Stimulated activated CD8-positive, alpha-beta memory T cell treated with anti-CD3 and anti-CD28 coated beads, Interleukin-7, amount 100 ng/mL, for 1 hour (primary cell): ENCODE measurements around the gene USP30.
"Not testable (repeated sequence)": the region's sequence is repeated elsewhere in the genome, so short reads cannot be mapped to it uniquely, and the experiment has no call there.

Experiments
- DNase-seq, 2 donors: peaks; one replicate each; pipeline ENCODE4 v3.0.0-alpha.2; 2020; ENCODE audit warnings: low read depth in 2 of 2

The USP30 gene, protein sequence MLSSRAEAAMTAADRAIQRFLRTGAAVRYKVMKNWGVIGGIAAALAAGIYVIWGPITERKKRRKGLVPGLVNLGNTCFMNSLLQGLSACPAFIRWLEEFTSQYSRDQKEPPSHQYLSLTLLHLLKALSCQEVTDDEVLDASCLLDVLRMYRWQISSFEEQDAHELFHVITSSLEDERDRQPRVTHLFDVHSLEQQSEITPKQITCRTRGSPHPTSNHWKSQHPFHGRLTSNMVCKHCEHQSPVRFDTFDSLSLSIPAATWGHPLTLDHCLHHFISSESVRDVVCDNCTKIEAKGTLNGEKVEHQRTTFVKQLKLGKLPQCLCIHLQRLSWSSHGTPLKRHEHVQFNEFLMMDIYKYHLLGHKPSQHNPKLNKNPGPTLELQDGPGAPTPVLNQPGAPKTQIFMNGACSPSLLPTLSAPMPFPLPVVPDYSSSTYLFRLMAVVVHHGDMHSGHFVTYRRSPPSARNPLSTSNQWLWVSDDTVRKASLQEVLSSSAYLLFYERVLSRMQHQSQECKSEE

DNA sequence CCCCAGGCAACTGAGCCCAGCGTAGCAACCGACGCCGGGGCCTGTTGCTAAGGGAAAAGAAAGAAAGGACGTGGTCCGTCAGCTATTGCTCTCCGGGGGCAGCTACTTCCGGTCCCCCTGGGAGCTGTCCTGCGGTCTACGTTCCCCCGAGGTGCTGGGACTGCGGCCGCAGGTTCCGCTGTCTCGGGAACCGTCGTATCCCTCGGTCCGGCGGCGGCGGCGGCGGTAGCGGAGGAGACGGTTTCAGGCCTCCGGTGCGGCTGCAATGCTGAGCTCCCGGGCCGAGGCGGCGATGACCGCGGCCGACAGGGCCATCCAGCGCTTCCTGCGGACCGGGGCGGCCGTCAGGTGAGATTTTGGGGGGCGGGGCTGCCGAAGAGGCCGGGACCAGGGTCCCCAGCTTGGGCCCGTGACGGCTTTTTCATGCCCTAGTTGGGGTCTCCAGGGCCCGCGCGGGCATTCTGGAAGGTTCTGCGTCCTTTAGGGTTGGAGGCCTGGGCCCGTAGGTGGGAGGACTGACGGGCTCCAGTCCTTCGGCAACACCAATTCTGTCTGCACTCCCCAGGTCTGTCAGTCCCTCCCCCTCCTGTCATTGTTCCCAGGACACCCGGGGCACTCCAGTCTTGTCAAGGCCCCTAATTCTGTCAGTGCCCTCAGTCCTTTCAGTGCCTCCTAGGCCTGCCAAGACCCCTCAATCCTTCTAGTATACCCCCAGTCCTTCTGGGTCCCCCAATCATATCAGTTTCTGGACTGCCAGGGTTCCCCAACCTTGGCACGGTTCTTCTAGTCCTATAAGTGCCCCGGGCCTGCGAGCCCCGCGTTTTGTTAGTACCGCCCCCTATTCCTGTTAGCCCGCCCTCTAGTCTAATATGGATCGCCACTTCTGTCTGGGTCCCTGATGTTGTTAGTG, at the start of gene USP30:
TSS of gene USP30 (plus strand) at position 163 of the 910 bp plus-strand sequence. CDS start at position 266, 103 bp downstream.
- peak; percentile 72 to 73 for DNase-seq

DNA sequence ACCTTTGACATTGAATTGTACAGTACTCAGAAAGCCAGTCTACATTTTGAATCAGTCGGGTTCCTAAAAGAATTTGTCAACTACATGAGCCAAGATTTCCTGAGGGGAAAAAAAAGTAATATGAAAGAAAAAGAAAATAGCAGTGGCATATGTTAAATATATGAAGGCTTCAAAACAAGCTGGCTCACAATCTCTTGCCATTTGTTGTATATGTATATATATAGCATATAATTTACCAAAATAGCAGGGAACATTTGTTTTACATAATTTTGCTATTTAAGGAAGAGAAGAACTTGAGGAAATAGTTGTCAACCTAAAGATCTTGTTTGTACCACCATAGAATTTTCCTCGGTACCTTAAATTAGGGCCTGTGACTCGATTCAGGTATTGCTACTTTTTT, 48.4 kb upstream of the USP30 start:
- DNase-seq: no peak

DNA sequence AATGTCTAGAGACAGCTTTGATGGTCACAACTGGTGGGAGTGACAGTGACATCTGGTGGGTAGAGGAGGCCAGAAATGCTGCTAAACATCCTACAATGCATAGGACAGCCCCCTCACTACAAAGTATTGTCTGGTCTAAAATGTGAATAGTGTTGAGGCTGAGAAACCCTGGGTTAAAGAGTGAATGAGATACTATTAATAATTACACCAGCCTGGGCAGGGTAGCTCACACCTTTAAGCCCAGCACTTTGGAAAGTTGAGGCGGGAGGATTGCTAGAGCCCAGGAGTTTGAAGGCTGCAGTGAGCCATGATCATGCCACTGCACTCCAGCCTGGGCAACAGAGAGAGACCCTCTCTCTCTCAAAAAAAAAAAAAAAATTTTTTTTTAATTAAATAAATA, 42.6 kb upstream of the USP30 start:
- no peak for DNase-seq

DNA sequence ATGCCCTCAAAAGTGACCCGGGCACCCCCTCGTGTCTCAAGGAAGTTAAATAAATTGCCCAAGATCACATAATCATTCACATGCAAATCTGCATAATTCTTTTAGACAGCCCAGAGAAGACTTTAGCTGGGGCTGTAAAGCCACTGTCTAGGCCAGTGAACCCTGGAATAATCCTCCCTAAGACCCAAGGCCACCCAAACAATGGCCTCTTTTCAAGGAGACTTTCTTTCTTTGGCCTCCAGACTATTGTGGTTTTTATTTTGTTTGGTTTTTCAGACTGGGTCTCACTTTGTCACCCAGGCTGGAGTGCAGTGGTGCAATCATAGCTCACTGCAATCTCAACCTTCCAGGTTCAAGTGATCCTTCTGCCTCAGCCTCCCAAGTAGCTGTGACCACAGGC, 42.1 kb upstream of the USP30 start:
- no peak for DNase-seq

DNA sequence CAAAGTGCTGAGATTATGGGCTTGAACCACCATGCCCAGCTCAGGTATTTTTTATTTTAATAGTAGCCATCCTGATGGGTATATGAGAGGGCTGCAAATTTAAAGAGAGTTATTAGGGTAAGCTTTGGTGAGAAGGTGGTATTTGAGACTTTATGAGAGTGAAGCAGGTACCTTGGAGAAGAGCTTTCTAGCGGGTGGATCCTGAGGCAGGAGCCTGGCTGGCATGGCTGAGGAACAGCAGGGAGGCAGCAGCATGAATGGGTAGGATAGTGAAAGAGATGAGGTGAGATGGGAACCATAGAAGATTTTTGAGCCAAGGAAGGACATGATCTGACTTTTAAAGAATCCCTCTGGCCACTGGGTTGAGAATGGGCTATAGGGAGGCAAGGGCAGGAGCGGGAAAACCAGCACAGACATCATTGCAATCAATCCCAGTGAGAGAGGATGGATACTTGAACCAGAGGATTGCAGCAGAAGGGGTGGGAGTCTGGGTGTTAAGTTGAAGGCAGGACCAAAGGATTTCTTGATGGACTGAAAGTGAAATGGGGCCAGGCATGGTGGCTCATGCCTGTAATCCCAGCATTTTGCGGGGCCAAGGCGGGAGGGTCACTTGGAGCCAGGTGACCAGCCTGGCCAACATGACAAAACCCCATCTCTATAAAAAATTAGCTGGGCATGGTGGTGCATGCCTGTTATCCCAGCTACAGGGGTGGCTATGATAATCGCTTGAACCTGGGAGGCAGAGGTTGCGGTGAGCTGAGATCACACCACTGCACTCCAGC, 37.2 kb upstream of the USP30 start:
- no peak for DNase-seq

DNA sequence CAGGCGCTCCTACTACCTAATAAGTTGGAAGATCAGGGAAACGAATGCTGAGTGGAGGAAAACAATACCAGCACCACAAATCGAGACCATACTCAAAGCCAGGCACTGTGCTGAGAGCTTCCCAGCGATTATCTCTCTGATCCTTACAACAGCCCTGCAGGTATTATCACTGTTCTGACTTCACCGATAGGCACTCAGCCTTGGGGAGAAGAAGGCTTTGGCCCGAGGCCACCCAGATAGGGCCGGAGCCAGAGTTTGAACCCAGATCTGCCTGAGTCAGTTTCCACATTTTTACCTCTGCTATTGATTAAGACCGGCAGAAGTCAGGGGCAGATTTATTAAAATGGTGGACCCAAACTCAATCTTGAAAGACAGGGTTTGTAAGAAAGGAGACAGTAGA, 36.4 kb upstream of the USP30 start:
- no peak for DNase-seq

DNA sequence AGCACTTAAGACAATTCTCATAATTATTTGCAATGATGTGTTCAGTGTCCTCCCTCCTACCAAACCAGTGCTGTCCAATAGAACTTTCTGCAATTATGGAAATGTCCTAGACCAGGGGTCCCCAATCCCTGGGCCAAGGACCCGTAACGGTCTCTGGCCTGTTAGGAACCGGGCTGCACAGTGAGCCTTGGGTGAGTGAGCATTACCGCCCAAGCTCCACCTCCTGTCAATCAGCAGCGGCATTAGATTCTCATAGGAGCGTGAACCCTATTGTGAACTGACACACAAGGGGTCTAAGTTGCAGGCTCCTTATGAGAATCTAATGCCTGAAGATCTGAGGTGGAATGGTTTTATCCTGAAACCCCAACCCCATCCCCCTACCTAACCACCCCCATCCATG, 35.4 kb upstream of the USP30 start:
- no peak for DNase-seq

DNA sequence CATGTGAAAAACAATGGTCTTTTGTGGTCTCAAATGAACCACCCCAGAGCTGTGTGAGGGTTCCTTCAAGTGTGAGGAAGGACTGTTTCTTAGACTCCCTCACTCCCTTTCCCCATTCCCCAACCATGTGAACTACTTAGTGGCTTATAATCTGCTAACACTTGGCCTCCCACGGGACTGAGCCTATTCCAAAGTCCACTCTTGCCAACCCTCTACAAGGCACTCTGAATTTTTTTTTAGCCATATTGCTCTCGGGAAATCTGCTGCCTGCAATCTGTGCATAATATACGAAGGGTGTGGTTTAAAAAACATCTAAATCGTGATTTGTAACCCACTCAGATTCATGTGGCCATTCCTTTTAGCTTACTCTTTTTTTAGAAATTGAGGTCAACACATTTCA, 34.1 kb upstream of the USP30 start:
- DNase-seq: no peak

DNA sequence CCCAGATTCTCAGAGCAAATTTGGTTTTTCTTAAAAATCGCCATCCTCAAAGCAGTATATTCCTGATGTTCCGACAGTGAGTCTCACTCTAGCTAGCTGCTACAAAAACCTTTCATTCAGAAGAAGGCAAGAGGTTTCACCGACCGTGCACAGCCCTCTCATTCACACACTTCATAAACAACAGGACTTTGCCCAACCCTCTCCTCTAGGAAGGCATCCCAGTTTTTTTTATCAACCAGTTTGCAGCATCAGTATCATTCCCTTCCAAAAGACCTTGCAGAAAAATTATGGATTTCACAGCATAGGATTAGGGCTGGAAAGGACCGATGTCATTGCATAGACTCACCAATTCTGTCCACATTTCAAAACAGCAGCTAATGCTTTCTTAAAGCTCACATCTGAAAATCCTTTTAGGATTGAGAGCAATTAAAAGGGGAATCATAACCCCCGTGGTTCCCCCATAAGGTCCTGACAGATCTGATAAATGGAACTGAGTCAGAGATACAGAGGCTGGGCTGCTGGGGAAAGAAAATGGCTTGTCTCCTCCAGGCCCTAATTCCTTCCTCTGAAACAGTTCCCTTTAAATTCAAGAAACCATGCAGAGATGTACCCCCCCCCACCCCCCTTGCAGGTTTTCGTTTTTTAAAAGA, 32.1 kb upstream of the USP30 start:
- DNase-seq: no peak

DNA sequence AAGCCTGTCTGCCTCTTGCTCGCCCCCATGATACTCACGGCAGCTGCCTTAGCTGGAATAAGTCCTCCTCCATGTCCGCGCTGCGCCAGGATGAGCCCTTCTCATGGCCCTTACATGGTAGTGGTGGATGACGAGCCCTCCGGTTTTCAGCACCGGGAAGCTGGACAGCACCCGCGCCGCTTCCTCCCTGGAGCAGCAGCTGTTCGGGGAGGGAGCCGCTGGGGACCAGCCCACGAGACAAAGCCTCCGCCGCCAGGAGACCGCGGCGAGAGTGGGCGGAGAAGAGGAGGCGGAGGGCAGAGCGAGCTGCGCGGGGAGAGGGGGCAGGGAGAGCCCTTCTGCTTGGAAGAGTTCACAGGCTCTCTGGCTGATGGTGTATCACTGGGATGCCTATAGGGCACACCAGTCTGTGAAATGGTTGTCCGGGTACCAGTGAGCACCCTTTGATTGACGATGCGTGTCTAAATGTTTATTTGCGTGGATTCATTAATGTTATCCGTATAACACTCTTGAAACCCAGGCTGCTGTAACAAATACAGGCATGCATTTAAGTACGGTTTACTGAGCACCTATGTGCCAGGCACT, 31.5 kb upstream of the USP30 start, which contains the start of gene SVOP:
TSS of gene SVOP (minus strand) at position 273 of the 585 bp plus-strand sequence. CDS start at position 73, 200 bp downstream.
- no peak for DNase-seq

DNA sequence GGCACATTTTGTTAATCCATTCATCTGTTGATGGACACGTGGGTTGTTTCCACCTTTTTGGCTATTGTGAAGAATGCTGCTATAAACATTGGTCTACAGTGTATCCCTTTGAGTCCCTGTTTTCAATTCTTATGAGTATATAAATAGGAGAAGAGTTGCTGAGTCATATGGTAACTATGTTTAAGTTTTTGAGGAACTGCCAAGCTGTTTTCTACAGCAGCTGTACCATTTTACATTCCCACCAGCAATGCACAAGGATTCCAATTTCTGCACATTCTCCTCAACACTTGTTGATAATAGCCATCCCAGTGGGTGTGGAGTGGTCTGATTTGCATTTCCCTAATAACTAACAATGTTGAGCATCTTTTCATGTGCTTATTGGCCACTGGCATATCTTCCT, 24.6 kb upstream of the USP30 start:
- no peak for DNase-seq

DNA sequence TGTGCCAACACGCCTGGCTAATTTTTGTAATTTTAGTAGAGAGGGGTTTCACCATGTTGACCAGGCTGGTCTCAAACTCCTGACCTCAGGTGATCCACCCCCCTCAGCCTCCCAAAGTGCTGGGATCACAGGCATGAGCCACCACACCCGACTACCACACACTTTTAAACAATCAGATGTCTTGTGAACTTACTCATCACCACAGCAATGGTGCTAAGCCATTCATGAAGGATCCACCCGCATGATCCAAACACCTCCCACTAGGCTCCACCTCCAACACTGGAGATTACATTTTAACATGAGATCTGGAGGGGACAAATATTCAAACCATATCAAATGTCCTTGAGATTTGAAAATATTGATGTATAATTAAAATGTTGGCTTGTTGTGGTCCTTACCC, 23.8 kb upstream of the USP30 start:
- not testable (repeated sequence) for DNase-seq

DNA sequence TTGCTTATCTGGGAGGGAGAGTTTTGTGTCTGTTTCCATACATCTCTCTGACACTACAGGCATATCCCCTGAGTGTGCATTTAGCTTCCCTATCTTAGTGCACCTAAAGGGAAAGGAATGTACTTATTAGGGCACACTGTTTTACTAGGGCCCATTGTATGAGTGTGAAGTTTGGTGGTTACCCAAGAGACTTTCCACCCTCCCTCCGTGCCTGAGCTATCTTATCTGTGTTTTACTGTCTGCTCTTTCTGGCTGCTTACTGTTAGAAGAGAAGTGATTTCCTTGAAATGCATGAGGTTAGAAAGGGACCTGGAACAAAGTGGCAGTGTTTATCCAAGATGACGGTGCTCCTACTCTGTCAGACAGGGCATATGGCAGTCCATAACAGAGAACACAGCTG, 23.0 kb upstream of the USP30 start:
- DNase-seq: no peak

DNA sequence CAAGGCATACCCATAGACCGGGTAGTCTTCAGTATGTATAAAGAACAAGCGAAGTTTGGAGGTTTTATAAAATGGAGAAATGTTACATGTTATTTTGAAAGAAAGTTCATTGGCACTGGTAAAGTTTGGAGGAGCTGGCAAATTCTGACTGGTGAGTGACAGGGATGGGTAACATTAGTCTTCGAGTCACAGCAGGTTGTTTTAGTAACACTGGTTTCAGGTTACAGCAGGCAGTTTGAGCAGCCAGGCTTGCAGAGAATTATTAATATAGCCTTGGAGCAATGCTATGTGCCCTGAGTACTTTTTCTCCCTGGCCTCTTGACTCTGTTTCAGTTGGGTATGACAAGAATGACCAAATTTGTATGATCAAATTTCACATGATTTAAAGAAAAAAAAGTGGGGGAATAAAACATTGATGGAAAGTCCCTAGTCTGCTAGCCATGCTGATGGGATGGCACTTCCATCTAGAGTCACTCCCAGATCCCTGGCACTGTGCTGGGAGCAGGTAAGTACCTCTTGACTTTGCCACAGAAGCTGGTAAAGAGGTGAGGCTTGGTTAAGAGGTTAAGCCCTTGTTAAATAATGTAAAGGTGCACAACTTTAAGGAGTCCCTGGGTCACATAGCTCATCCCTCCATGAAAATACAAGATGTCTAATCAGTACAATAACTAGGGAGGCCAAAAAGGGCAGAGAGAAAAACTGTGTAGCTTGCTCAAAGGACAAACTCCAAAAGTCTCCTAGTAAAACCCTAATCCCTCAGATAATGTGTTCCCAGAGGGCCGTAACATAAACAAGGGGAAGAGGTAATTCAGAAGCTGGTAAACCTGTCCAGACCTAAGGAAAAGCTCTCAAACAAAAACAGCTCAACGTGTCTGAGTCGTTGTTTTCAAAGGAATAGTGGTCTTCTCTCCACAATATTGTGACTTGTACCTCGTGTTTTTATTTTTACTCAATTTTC, 18.9 kb upstream of the USP30 start:
- no peak for DNase-seq

DNA sequence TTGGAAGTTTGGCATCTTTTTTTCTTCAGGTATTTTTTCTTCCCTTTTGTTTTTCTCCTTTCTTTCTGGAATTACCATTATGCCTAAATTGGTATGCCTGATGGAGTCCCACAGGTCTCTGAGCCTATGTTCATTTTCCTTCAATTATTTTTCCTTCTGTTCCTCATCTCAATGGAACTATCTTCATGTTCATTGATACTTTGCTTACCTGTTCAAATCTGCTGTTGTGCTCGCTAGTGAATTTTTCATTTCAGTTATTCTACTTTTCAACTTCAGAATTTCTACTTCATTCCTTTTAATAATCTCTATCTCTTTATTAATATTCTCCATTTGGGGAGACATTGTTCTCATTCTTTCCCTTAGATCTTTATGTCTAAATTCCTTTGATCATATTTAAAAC, 15.4 kb upstream of the USP30 start:
- DNase-seq: no peak

DNA sequence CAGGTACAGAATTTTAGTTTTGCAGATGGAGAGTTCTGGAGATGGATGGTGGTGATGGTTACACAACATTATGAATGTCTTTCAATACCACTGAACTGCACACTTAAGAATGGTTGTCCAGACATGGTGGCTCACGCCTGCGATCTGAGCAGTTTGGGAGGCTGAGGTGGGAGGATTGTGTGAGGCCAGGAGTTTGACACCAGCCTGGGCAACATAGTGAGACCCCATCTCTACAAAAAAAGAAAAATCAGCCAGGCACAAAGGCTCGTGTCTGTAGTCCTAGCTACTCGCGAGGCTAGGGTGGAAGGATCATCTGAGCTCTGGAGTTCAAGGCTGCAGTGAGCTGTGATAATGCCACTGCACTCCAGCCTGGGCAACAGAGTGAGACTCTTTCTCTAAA, 8.1 kb upstream of the USP30 start:
- DNase-seq: no peak

DNA sequence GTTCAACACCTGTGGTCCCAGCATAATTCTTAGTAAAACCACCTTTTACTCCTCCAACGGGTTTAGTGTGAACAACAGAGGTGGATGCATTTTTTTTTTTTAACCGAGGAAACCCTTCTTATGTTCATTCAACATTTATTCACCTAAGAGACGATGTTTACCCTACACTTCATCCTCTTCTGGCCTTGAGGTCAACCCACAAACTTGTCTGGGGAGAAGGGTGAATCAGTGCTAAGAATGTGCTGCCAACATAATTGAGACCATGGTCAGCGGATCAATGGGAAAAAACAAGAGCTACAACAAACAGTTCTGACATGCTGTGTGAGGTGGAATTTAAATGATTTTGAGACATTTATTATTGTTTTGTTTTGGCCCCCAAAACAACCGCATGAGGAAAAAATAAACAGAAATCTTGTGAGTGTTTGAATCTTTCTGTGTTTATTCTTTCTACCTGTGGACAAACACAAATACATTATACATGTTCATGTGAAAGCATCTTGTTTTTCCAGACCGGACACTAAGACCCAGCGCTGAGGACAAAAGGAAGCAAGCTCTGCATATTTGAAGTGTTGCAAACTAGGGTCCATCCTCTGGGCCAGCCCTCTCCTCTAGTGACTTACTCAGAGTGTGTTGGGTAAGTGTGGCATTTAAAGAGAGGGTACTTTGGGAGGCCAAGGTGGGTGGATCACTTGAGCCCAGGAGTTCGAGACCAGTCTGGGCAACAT, 5.1 kb upstream of the USP30 start:
- DNase-seq: no peak

DNA sequence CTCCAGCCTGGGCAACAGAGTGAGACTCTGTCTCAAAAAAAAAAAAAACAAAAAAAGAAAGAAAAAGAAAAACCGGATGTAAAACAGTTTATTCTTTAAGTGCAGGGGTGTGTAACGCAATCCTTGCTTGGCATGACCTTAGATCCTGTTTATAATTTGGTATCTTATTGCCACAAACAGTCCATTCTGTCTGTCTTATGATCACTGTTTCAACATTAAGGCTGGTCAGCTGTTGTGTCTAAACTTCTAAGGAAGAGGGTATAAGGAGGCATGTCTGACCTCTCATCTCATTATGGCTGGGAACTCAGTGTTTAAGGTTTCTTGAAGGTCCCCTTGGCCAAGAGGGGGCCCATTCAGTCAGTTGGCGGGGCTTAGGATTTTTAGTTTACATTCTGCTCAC, 3.7 kb upstream of the USP30 start:
- DNase-seq: not testable (repeated sequence)

DNA sequence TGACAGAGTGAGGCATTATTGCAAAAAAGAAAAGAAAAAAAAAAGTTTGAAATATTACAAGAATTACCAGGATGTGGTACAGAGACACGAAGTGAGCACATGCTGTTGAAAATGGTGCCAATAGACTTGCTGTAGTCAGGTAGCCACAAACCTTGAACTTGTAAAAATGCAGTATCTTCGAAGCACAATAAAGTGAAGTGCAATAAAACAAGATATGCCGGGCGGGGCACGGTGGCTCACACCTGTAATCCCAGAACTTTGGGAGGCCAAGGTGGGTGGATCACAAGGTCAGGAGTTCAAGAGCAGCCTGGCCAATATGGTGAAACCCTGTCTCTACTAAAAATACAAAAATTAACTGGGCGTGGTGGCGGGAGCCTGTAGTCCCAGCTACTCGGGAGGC, 2.6 kb upstream of the USP30 start:
- DNase-seq: not testable (repeated sequence)
